ENCODE data around the gene CERS6. TPM values are rescaled to one million over a fixed set of nuclear protein-coding genes. Genes with fewer than 3 reads are reported as not detected.

Gene CERS6
- total and polyA plus RNA-seq, 2 experiments from 2014 or later: 7.4 to 35.0 TPM

- H3K27me3 Mint-ChIP-seq (ENCODE audit: insufficient read depth, low read depth, poor library complexity): no peaks in the 10 kb centered on the region
- peak; percentile 73 for ATAC-seq
- H4K20me1 ChIP-seq (replicated peaks; ENCODE audit: insufficient read depth): no peaks in the 10 kb centered on the region; the same call in 1 of the 2 replicates
- H3K4me1 ChIP-seq (ENCODE audit: insufficient read depth): peaks cover 39% of the 10 kb centered on the region
- no peak overlapping the region for H2AFZ ChIP-seq
- no peak overlapping the region for H3K4me3 Mint-ChIP-seq
- no peaks in the 10 kb centered on the region for H3K9me2 ChIP-seq (ENCODE audit: insufficient read depth)
- H3K4me3 ChIP-seq: no peak overlapping the region
- no peak overlapping the region for H3K4me2 ChIP-seq
- no peaks in the 10 kb centered on the region for H3K9me3 Mint-ChIP-seq
- H3K36me3 ChIP-seq (ENCODE audit: insufficient read depth): no peaks in the 10 kb centered on the region
- H3K27ac ChIP-seq (ENCODE audit: low read depth): no peak overlapping the region
- DNase-seq (ENCODE audit: low spot score): peak; percentile 27
- peaks cover 10% of the 10 kb centered on the region for H3K79me2 ChIP-seq (replicated peaks; ENCODE audit: insufficient read depth)
- H3F3A ChIP-seq (replicated peaks; ENCODE audit: low read depth): no peaks in the 10 kb centered on the region
- H3K27me3 ChIP-seq (ENCODE audit: insufficient read depth): no peaks in the 10 kb centered on the region
- H3K4me1 Mint-ChIP-seq: peaks cover 43% of the 10 kb centered on the region
- H3K27ac Mint-ChIP-seq: peak overlapping the region; percentile 2; the same call in 1 of the 2 replicates
- TF ChIP-seq ZNF462 (CRISPR knock-in tag; IDR thresholded peaks at IDR 0.05) (peak; percentile 35; the same call in 1 of the 2 replicates), CTCF (conservative IDR thresholded peaks at IDR 0.05; ENCODE audit: low read depth in 2 of 2) (peak in 1 of 2 experiments; percentile 46; a peak in 3 of 4 replicates), CREB1 (CRISPR knock-in tag; IDR thresholded peaks at IDR 0.05; ENCODE audit: low read depth) (no peak)
- H3K36me3 Mint-ChIP-seq (ENCODE audit: low read depth): no peaks in the 10 kb centered on the region
Observed at GRCh38 chr2:168635065-168635577, 179.0 kb downstream of the CERS6 start.
